Right lobe of liver (tissue), 6 donors: ENCODE measurements around the gene OR6N1. TPM values are rescaled to one million over a fixed set of nuclear protein-coding genes. Genes with fewer than 3 reads are reported as not detected.

ENCODE experiments used
- ATAC-seq, 4 donors: fragments of 200-7000 bp; cut with Tn5 transposase; one replicate each; pipeline ENCODE4 v1.9.1; 2020; ENCODE audit warnings: mild to moderate bottlenecking in 4 of 4, moderate library complexity in 4 of 4
- DNase-seq, 3 donors: peaks; one replicate each; pipeline ENCODE4 v3.0.0-alpha.2; 2020
- H3K27ac ChIP-seq, 3 donors: fragments of 200-600 bp; one replicate each; pipeline ENCODE4 v1.8.0; 2022
- H3K27me3 ChIP-seq, 2 donors: fragments of 200-600 bp; one replicate each; pipeline ENCODE4 v1.8.0; 2022
- H3K36me3 ChIP-seq, 4 donors: fragments of 200-600 bp; sonication (generic) in 1 of 4; one replicate each; pipeline versions ENCODE4 v1.5.1 to v1.8.0; 2017 to 2022; ENCODE audit warnings: control low read depth in 1 of 4
- H3K4me1 ChIP-seq, 4 donors: fragments of 200-600 bp; sonication (generic) in 1 of 4; one replicate each; pipeline versions ENCODE4 v1.5.1 to v1.8.0; 2017 to 2022; ENCODE audit warnings: control low read depth in 1 of 4
- H3K4me3 ChIP-seq, 3 donors: fragments of 200-600 bp; one replicate each; pipeline ENCODE4 v1.8.0; 2022
- H3K9me3 ChIP-seq, 4 donors: fragments of 200-600 bp; sonication (generic) in 1 of 4; one replicate each; pipeline versions ENCODE4 v1.5.1 to v1.8.0; 2017 to 2022; ENCODE audit warnings: control low read depth in 1 of 4
- CTCF ChIP-seq, 4 donors: fragments of 200-600 bp in 3 of 4; fragments of 450-650 bp in 1 of 4; IDR thresholded peaks; one replicate each; pipeline versions ENCODE4 v1.5.1 to v1.8.0; 2016 to 2022; ENCODE audit warnings: antibody characterized with exemption in 4 of 4, mild to moderate bottlenecking in 2 of 4
- POLR2A ChIP-seq: fragments of 450-650 bp; IDR thresholded peaks from one replicate; pipeline ENCODE4 v1.6.1; 2017; ENCODE audit warnings: antibody characterized with exemption, mild to moderate bottlenecking
- WGBS: methylation state at CpG from one replicate; pipeline ENCODE4 v1.1.6; 2018; ENCODE audit warnings: low coverage, low lambda C conversion rate; ENCODE audit not compliant: insufficient coverage; ENCODE audit errors: missing lambda C conversion rate; 5-methylcytosine and 5-hydroxymethylcytosine counted together
- intact Hi-C, 2 donors: fragments of 100-400 bp; cut with DNase I; formaldehyde crosslinking; loops; one replicate each; pipeline versions ENCODE4 v1.11.2 to v1.14.1; 2022
- small RNA-seq, 2 experiments: library from RNA; depleted of rRNA; stranded (forward); fragments of <200 nt; gene quantifications; one replicate each; pipeline ENCODE3, GENCODE V24; 2016
- total RNA-seq, 6 experiments: library from RNA; depleted of rRNA in 2 of 6; stranded (reverse); fragments of >200 nt in 2 of 6; fragmentation: NEBNext Ultra II Directional in 3 of 6; extraction: Animal tissue kit (Norgen Biotek cat#: 25700) in 3 of 6; gene quantifications; one replicate each; pipeline versions ENCODE4 v1.1.0 to v1.2.4, GENCODE V29; 2016 to 2023
- donor health status: DM: no; HTN: yes; CAD: no.
- donor health status: DM: no; HTN: no; CAD: no.
- donor health status: DM: no; HTN: no; CAD: no.
- donor health status: DM: no; HTN: yes; CAD: no.
- donor health status: DM: no; HTN: yes; CAD: no.

Gene OR6N1
- total RNA-seq, 6 experiments from 2014 or later = not detected

- no peaks in the 10 kb centered on the region for H3K9me3 ChIP-seq
- DNase-seq (no peak), ATAC-seq (no peak)
- no peaks in the 10 kb centered on the region for H3K27me3 ChIP-seq
- H3K4me1 ChIP-seq = no peaks in the 10 kb centered on the region
- H3K36me3 ChIP-seq = no peaks in the 10 kb centered on the region
- TF ChIP-seq POLR2A (no peak), CTCF (IDR thresholded peaks at IDR 0.05) (no peak)
- WGBS = 21% methylated on average over 1 of the region's 1 CpG
- H3K4me3 ChIP-seq = no peak overlapping the region
- intact Hi-C loops = no loop called here
- no peak overlapping the region for H3K27ac ChIP-seq
Observed at GRCh38 chr1:158714754-158715153, 57.2 kb downstream of the OR6N1 start.

Small RNA genes lying within 50 kb of the gene (small RNA-seq; reads per million reads assigned to genes)
- 0 reads per million in 2 experiments for gene OR2AQ1P

Other genes with a start within 250 kb of the OR6N1 start
- not detected for gene OR6Y1, start 217.8 kb downstream of the OR6N1 start, total RNA-seq
- gene OR6P1, start 201.6 kb downstream of the OR6N1 start, total RNA-seq = not detected
- gene OR10X1, start 192.3 kb downstream of the OR6N1 start, total RNA-seq = not detected
- not detected for gene OR10Z1, start 166.9 kb downstream of the OR6N1 start, total RNA-seq
- gene SPTA1, start 85.5 kb downstream of the OR6N1 start, total RNA-seq = 1 to 10 TPM in 2 of 6 experiments, under 1 TPM in 2, not detected in 2; 0.18 to 4.3 (median 1.0) TPM
- not detected for gene OR6K2, start 71.5 kb downstream of the OR6N1 start, total RNA-seq
- gene OR6K3, start 51.5 kb downstream of the OR6N1 start, total RNA-seq = not detected
- not detected for gene OR6K6, start 17.5 kb downstream of the OR6N1 start, total RNA-seq
- not detected for gene OR6N2, start 9.0 kb upstream of the OR6N1 start, total RNA-seq
- 1 to 10 TPM; 1.5 to 6.6 (median 3.5) TPM for gene MNDA, start 59.2 kb upstream of the OR6N1 start, total RNA-seq
- gene PYHIN1, start 159.4 kb upstream of the OR6N1 start, total RNA-seq = 1 to 10 TPM in 2 of 6 experiments, under 1 TPM in 4; 0.22 to 2.2 (median 0.61) TPM
- 10 to 100 TPM in 2 of 6 experiments, 1 to 10 TPM in 4; 3.3 to 20.3 (median 9.1) TPM for gene IFI16, start 237.7 kb upstream of the OR6N1 start, total RNA-seq